ENCODE measurements around the gene NFIB.

- TF ChIP-seq, protein P1, sequence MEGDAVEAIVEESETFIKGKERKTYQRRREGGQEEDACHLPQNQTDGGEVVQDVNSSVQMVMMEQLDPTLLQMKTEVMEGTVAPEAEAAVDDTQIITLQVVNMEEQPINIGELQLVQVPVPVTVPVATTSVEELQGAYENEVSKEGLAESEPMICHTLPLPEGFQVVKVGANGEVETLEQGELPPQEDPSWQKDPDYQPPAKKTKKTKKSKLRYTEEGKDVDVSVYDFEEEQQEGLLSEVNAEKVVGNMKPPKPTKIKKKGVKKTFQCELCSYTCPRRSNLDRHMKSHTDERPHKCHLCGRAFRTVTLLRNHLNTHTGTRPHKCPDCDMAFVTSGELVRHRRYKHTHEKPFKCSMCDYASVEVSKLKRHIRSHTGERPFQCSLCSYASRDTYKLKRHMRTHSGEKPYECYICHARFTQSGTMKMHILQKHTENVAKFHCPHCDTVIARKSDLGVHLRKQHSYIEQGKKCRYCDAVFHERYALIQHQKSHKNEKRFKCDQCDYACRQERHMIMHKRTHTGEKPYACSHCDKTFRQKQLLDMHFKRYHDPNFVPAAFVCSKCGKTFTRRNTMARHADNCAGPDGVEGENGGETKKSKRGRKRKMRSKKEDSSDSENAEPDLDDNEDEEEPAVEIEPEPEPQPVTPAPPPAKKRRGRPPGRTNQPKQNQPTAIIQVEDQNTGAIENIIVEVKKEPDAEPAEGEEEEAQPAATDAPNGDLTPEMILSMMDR (conservative IDR thresholded peaks at IDR 0.05; ENCODE audit: low read depth, low read length), result no peak
- TF ChIP-seq MAFK (IDR thresholded peaks at IDR 0.05; ENCODE audit: low read depth, low read length) (no peak), RAD21 (IDR thresholded peaks at IDR 0.05; ENCODE audit: low read length) (no peak), POLR2A (IDR thresholded peaks at IDR 0.05; ENCODE audit: low read depth, low read length) (no peak), RCOR1 (IDR thresholded peaks at IDR 0.05; ENCODE audit: insufficient replicate concordance, low read length) (no peak), BHLHE40 (IDR thresholded peaks at IDR 0.05; ENCODE audit: low read depth, low read length) (no peak)
- TF ChIP-seq, protein P2, sequence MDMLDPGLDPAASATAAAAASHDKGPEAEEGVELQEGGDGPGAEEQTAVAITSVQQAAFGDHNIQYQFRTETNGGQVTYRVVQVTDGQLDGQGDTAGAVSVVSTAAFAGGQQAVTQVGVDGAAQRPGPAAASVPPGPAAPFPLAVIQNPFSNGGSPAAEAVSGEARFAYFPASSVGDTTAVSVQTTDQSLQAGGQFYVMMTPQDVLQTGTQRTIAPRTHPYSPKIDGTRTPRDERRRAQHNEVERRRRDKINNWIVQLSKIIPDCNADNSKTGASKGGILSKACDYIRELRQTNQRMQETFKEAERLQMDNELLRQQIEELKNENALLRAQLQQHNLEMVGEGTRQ (IDR thresholded peaks at IDR 0.05; ENCODE audit: low read depth, low read length), result no peak
Measured at GRCh38 chr9:14318934-14319580, 5.1 kb upstream of the NFIB start.
